Upper lobe of right lung (tissue), 1 donor: ENCODE data around the gene RASL10A. TPM values are rescaled to one million over a fixed set of nuclear protein-coding genes. Genes with fewer than 3 reads are reported as not detected.
A peak's percentile ranks its signal among the peaks of the same experiment; 100 is the strongest.

ENCODE experiments used
- ATAC-seq: fragments of 200-7000 bp; cut with Tn5 transposase; one replicate; pipeline ENCODE4 v1.9.1; 2020; ENCODE audit warnings: mild to moderate bottlenecking, moderate library complexity
- DNase-seq: peaks from one replicate; pipeline ENCODE4 v3.0.0-alpha.2; 2020
- H3K27ac ChIP-seq: fragments of 200-600 bp; one replicate; pipeline ENCODE4 v1.8.0; 2022
- H3K27me3 ChIP-seq: fragments of 200-600 bp; one replicate; pipeline ENCODE4 v1.8.0; 2022; ENCODE audit warnings: mild to moderate bottlenecking
- H3K36me3 ChIP-seq: fragments of 200-600 bp; one replicate; pipeline ENCODE4 v1.8.0; 2022
- H3K4me1 ChIP-seq: fragments of 200-600 bp; one replicate; pipeline ENCODE4 v1.8.0; 2022
- H3K4me3 ChIP-seq: fragments of 200-600 bp; one replicate; pipeline ENCODE4 v1.8.0; 2022; ENCODE audit warnings: mild to moderate bottlenecking
- H3K9me3 ChIP-seq: fragments of 200-600 bp; one replicate; pipeline ENCODE4 v1.8.0; 2022
- intact Hi-C: fragments of 100-400 bp; cut with DNase I; formaldehyde crosslinking; loops from one replicate; pipeline ENCODE4 v1.11.0; 2022
- total RNA-seq: library from RNA; stranded (reverse); fragmentation: NEBNext Ultra II Directional; extraction: Animal tissue kit (Norgen Biotek cat#: 25700); gene quantifications from one replicate; pipeline ENCODE4 v1.2.1, GENCODE V29; 2021
- TF ChIP-seq, protein P1 (sequence below): fragments of 200-600 bp; IDR thresholded peaks from one replicate; pipeline ENCODE4 v1.8.0; 2022; ENCODE audit warnings: antibody characterized with exemption
- donor health status: DM: no; HTN: yes; CAD: no; lungs with severe emphysema.

The RASL10A gene
- total RNA-seq, 1 donor from 2014 or later, result 0.72 TPM

DNA sequence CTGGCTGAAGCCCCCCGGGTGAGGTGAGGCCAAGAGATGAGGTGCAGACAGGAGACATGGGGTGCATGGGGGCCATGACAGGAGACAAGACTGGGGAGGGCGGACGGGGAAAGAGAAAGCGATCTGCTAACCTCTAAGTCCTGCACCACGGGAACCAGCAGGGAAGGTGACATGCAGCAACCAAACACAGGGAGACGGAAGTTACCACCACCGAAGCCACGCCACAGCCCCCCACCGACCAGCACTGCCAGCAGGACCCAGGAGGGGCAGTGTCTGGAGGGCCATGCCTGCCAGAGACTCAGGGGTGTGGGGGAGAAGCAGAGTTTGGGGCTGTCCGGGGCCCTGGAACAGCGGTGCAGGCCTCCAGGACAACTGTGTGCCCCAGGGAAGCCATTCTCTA, 14.1 kb upstream of the RASL10A start:
- no peaks in the 10 kb centered on the region for H3K9me3 ChIP-seq
- peaks cover 78% of the 10 kb centered on the region for H3K36me3 ChIP-seq
- H3K4me3 ChIP-seq, result no peak overlapping the region
- no peak overlapping the region for H3K27ac ChIP-seq
- ATAC-seq (no peak), DNase-seq (no peak)
- TF ChIP-seq, protein P1, sequence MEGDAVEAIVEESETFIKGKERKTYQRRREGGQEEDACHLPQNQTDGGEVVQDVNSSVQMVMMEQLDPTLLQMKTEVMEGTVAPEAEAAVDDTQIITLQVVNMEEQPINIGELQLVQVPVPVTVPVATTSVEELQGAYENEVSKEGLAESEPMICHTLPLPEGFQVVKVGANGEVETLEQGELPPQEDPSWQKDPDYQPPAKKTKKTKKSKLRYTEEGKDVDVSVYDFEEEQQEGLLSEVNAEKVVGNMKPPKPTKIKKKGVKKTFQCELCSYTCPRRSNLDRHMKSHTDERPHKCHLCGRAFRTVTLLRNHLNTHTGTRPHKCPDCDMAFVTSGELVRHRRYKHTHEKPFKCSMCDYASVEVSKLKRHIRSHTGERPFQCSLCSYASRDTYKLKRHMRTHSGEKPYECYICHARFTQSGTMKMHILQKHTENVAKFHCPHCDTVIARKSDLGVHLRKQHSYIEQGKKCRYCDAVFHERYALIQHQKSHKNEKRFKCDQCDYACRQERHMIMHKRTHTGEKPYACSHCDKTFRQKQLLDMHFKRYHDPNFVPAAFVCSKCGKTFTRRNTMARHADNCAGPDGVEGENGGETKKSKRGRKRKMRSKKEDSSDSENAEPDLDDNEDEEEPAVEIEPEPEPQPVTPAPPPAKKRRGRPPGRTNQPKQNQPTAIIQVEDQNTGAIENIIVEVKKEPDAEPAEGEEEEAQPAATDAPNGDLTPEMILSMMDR, result no peak
- intact Hi-C loops, result no loop called here
- no peaks in the 10 kb centered on the region for H3K27me3 ChIP-seq
- no peaks in the 10 kb centered on the region for H3K4me1 ChIP-seq

DNA sequence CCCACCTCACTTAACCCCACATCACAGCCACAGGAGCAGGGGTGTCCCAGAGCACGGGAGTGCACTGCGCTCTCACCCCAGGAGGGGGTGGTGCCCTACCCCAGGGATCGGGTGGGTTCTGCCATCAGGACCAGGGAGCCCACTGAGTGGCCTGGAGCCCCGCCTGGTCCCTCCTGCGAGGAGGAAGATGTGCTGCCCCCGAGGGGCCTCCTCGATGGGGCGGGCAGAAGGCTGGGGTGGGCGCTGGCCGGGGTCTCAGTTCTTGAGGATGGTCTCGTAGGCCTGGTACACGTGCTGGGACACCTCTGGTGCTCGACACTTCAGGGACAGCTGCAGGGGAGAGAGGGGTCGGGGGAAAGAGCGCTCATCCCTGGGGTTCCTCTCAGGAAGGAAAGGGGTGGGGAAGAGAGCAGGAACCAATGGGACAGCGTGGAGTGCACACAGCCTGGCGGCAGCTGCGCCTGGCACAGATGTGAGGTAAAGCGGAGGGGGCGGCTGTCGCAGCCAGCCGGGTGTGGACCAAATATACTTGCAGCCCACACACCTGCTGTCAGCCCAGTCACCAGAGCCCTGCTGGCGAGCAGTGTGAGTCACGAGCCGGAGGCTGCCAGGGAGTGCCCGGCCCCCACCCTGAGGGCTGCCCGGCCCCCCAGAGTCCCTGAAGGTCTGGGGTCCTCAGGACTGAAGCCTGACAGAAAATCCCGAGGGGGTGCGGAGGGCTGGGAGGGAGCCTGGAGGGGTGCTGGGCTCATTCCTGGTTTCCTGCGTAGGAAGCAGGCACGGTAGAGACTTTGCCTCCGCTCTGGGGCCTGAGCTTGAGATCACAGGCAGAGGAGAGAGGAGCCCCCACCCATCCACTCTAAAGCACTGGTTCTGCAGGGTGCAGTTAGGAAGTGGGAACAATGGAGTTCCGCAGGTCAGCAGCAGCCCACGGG, 13.3 kb upstream of the RASL10A start:
- Histone ChIP-seq H3K4me3 (no peak overlapping the region), H3K27ac (no peak overlapping the region), H3K27me3 (no peaks in the 10 kb centered on the region), H3K9me3 (no peaks in the 10 kb centered on the region), H3K4me1 (no peaks in the 10 kb centered on the region), H3K36me3 (peaks cover 71% of the 10 kb centered on the region)
- ATAC-seq (no peak), DNase-seq (no peak)
- intact Hi-C loops, result no loop called here
- TF ChIP-seq, protein P1, result no peak

DNA sequence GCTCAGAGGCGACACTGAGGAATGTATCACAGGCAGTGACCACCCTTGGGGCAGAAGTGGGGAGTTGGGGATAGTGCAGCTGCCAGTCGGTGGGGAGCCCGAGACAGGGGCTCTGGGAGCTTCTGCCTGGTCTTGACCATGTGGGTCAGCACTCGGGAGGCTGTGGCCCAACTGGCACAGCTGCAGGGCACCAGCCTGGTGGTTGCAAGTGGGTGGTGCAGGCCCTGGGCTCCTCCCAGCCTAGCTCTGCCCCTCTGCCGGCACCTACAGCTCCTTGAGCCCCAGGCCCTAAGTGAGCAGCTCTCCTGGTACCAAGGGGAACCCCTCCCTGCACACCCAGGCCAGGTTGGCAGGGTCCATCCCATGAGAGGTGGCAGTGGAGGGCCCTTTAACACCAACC, 12.6 kb upstream of the RASL10A start:
- H3K9me3 ChIP-seq, result no peaks in the 10 kb centered on the region
- no peak overlapping the region for H3K27ac ChIP-seq
- intact Hi-C loops, result no loop called here
- TF ChIP-seq, protein P1, result no peak
- peaks cover 63% of the 10 kb centered on the region for H3K36me3 ChIP-seq
- DNase-seq (no peak), ATAC-seq (no peak)
- H3K27me3 ChIP-seq, result no peaks in the 10 kb centered on the region
- no peaks in the 10 kb centered on the region for H3K4me1 ChIP-seq
- H3K4me3 ChIP-seq, result no peak overlapping the region

DNA sequence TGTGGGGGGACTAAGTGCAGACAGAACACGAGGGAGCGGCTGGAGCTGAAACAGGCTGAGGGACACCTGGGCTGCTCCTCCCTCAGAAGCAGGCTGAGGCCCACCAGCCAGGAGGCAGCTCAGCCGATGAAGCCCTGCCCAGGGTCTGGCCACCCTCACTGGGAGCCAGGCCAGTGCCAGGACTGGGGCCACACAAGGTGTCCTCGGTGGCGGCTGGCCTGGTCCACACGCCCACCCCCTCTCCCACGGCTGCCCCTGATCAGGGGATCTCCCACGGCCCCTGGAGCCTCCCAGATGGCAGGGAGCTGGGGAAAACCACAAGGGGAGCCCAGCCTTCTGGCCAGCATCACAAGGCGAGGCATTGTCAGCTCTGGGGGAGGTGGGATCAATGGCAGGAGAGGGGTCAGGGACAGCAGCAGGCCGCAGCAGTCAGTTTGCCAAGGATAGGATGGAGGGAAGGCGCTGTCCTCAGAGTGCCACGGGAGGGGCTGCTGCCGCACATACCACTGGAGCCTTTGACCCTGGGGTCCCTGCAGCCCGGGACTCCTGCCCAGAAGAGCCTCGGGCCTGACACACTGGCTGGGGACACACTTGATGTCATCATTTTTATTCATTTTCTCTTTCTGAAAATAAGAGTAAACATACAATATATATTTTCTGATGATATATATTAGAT, 11.7 kb upstream of the RASL10A start:
- intact Hi-C loops, result no loop called here
- Histone ChIP-seq H3K36me3 (peaks cover 56% of the 10 kb centered on the region), H3K27ac (no peak overlapping the region), H3K27me3 (no peaks in the 10 kb centered on the region), H3K4me3 (no peak overlapping the region), H3K4me1 (no peaks in the 10 kb centered on the region), H3K9me3 (no peaks in the 10 kb centered on the region)
- ATAC-seq, result peak; percentile 2
- TF ChIP-seq, protein P1, result no peak
- no peak for DNase-seq

DNA sequence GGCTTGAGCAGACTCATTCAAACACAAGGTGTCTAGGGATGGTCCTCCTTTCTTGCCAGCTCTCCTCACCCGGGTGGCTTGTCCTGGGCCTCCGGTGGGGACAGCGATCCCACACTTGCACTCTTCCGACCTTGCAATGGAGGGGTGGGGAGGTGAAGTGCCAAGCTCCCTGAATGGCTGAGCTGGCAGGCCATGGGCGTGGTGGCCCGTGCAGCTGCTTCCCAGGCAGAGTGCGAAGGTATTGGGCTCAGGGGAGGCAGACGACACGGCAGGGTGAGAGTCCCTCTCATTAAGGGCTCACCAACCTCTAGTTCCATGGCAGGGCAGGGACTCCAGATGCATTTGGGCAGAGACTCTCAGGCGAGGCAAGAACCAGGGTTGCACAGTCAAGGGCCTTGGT, 11.0 kb upstream of the RASL10A start:
- intact Hi-C loops, result no loop called here
- Histone ChIP-seq H3K27ac (no peak overlapping the region), H3K9me3 (no peaks in the 10 kb centered on the region), H3K36me3 (peaks cover 48% of the 10 kb centered on the region), H3K4me1 (no peaks in the 10 kb centered on the region), H3K4me3 (no peak overlapping the region), H3K27me3 (no peaks in the 10 kb centered on the region)
- DNase-seq (no peak), ATAC-seq (no peak)
- TF ChIP-seq, protein P1, result no peak
